H1 (cell line): ENCODE measurements around the gene PTPRG. TPM values are rescaled to one million over a fixed set of nuclear protein-coding genes. Genes with fewer than 3 reads are reported as not detected.
A peak's percentile ranks its signal among the peaks of the same experiment; 100 is the strongest.

Experiments used
- CTCF ChIA-PET: fragments of 300-600 bp; sonication (Branson Sonifier 250); formaldehyde crosslinking; loops from one replicate; lab custom pipeline; 2021; ENCODE audit not compliant: partially characterized antibody; lab: Charles Lee
- POLR2A ChIA-PET: fragments of 300-600 bp; sonication (Branson Sonifier 250); formaldehyde crosslinking; loops from one replicate; lab custom pipeline; 2021; ENCODE audit warnings: inconsistent platforms; ENCODE audit not compliant: partially characterized antibody; lab: Charles Lee
- DNase-seq, 2 experiments: peaks; one replicate each; pipeline versions ENCODE4 v3.0.0 to v3.0.0-alpha.2; 2010 to 2022; ENCODE audit warnings: low spot score in 2 of 2, low read depth in 1 of 2, mixed read lengths in 1 of 2
- FAIRE-seq: peaks from 2 replicates; lab custom pipeline; 2011; peaks lifted over from hg19 to GRCh38; lab: Jason Lieb, UNC
- H2AFZ ChIP-seq: 2 replicates; pipeline ENCODE4 v1.8.1; 2012; ENCODE audit warnings: low read length, inconsistent platforms
- H2AK5ac ChIP-seq: 2 replicates; pipeline ENCODE4 v1.6.1; 2013; ENCODE audit warnings: low read depth, low read length
- H2BK120ac ChIP-seq: replicated peaks from 2 replicates; pipeline ENCODE3; 2013; ENCODE audit warnings: low read depth, low read length, inconsistent platforms
- H2BK12ac ChIP-seq: 2 replicates; pipeline ENCODE4 v1.6.1; 2013; ENCODE audit warnings: low read depth, low read length
- H2BK15ac ChIP-seq: 2 replicates; pipeline ENCODE4 v1.6.1; 2013; ENCODE audit warnings: low read length
- H2BK20ac ChIP-seq: 2 replicates; pipeline ENCODE4 v1.6.1; 2013; ENCODE audit warnings: low read length
- H2BK5ac ChIP-seq: 2 replicates; pipeline ENCODE4 v1.6.1; 2013; ENCODE audit warnings: low read depth, low read length
- H3K14ac ChIP-seq: 2 replicates; pipeline ENCODE4 v1.6.1; 2013; ENCODE audit warnings: inconsistent platforms; ENCODE audit not compliant: insufficient read length
- H3K18ac ChIP-seq: 2 replicates; pipeline ENCODE4 v1.6.1; 2013; ENCODE audit warnings: low read length; ENCODE audit errors: extremely low read depth
- H3K23ac ChIP-seq: 2 replicates; pipeline ENCODE4 v1.6.1; 2013; ENCODE audit warnings: inconsistent platforms; ENCODE audit not compliant: insufficient read length
- H3K23me2 ChIP-seq: 2 replicates; pipeline ENCODE4 v1.6.1; 2013; ENCODE audit warnings: low read depth, low read length
- H3K27ac ChIP-seq: 2 replicates; pipeline ENCODE4 v1.6.1; 2011; ENCODE audit warnings: low read depth, low read length, inconsistent platforms
- H3K27me3 ChIP-seq, 4 experiments: replicated peaks in 1 of 4; 1 replicate in 1 of 4; 2 replicates in 3 of 4; pipeline versions ENCODE4 v1.6.1 to v1.8.1; 2011 to 2013; ENCODE audit warnings: low read length in 3 of 4, mild to moderate bottlenecking in 3 of 4, inconsistent platforms in 2 of 4, mixed read lengths in 2 of 4, moderate library complexity in 1 of 4; ENCODE audit not compliant: control insufficient read depth in 3 of 4, insufficient read depth in 3 of 4; ENCODE audit errors: extremely low read depth in 1 of 4
- H3K36me3 ChIP-seq, 4 experiments: 2 replicates each; pipeline versions ENCODE4 v1.6.1 to v1.8.1; 2011 to 2013; ENCODE audit warnings: mild to moderate bottlenecking in 4 of 4, low read length in 3 of 4, moderate library complexity in 2 of 4, control low read depth in 1 of 4, inconsistent platforms in 1 of 4; ENCODE audit not compliant: insufficient read depth in 4 of 4, control insufficient read depth in 2 of 4
- H3K4ac ChIP-seq: replicated peaks from 2 replicates; pipeline ENCODE3; 2013; ENCODE audit warnings: low read length, low read depth, mixed read lengths, inconsistent platforms; ENCODE audit not compliant: insufficient read length
- H3K4me1 ChIP-seq, 4 experiments: replicated peaks in 1 of 4; 1 replicate in 1 of 4; 2 replicates in 3 of 4; pipeline versions ENCODE4 v1.6.1 to v1.8.1; 2011 to 2013; ENCODE audit warnings: low read length in 3 of 4, inconsistent platforms in 2 of 4, mixed read lengths in 1 of 4; ENCODE audit not compliant: insufficient read depth in 4 of 4, control insufficient read depth in 3 of 4
- H3K4me2 ChIP-seq, 2 experiments: 2 replicates each; pipeline versions ENCODE4 v1.6.1 to v1.8.1; 2011 to 2013; ENCODE audit warnings: low read depth in 2 of 2, low read length in 2 of 2, control low read depth in 1 of 2, inconsistent platforms in 1 of 2, mild to moderate bottlenecking in 1 of 2; ENCODE audit not compliant: insufficient read depth in 1 of 2
- H3K4me3 ChIP-seq, 4 experiments: fragments of 200-600, 300-600 bp in 1 of 4; sonication (generic), shearing (Covaris generic), sonication (Bioruptor Twin) in 1 of 4; 2 replicates each; pipeline versions ENCODE4 v1.5.1 to v1.8.1; 2011 to 2016; ENCODE audit warnings: low read length in 4 of 4, low read depth in 3 of 4, control low read depth in 2 of 4, inconsistent platforms in 2 of 4, mild to moderate bottlenecking in 2 of 4, mixed read lengths in 1 of 4, moderate library complexity in 1 of 4; ENCODE audit not compliant: insufficient read depth in 2 of 4; ENCODE audit errors: extremely low read depth in 1 of 4
- H3K56ac ChIP-seq: replicated peaks from 2 replicates; pipeline ENCODE3; 2013; ENCODE audit warnings: low read depth, mild to moderate bottlenecking, mixed read lengths, low read length, inconsistent platforms; ENCODE audit not compliant: insufficient read length
- H3K79me1 ChIP-seq: 2 replicates; pipeline ENCODE4 v1.6.1; 2013; ENCODE audit warnings: low read depth, low read length, control low read depth
- H3K79me2 ChIP-seq, 2 experiments: 2 replicates each; pipeline versions ENCODE4 v1.6.1 to v1.8.1; 2012 to 2013; ENCODE audit warnings: low read length in 2 of 2, mild to moderate bottlenecking in 2 of 2, inconsistent platforms in 1 of 2; ENCODE audit not compliant: insufficient read depth in 2 of 2, control insufficient read depth in 1 of 2
- H3K9ac ChIP-seq, 4 experiments: replicated peaks in 1 of 4; 1 replicate in 1 of 4; 2 replicates in 3 of 4; pipeline versions ENCODE4 v1.6.1 to v1.8.1; 2011 to 2013; ENCODE audit warnings: low read depth in 3 of 4, low read length in 3 of 4, control low read depth in 2 of 4, mild to moderate bottlenecking in 2 of 4, moderate library complexity in 2 of 4, inconsistent platforms in 1 of 4; ENCODE audit errors: extremely low read depth in 1 of 4
- H3K9me3 ChIP-seq, 2 experiments: 2 replicates each; pipeline versions ENCODE4 v1.6.1 to v1.8.1; 2012 to 2013; ENCODE audit warnings: mild to moderate bottlenecking in 2 of 2, moderate library complexity in 2 of 2, control low read depth in 1 of 2, inconsistent platforms in 1 of 2, low read depth in 1 of 2, low read length in 1 of 2, mixed read lengths in 1 of 2; ENCODE audit not compliant: insufficient read depth in 2 of 2
- H4K20me1 ChIP-seq, 2 experiments: replicated peaks in 1 of 2; 2 replicates each; pipeline versions ENCODE3 to v1.8.1; 2011 to 2013; ENCODE audit warnings: inconsistent platforms in 2 of 2, low read length in 2 of 2, mild to moderate bottlenecking in 1 of 2; ENCODE audit not compliant: insufficient read depth in 2 of 2, control insufficient read depth in 1 of 2
- H4K5ac ChIP-seq: 2 replicates; pipeline ENCODE4 v1.6.1; 2013; ENCODE audit warnings: low read length, low read depth, mixed read lengths, inconsistent platforms; ENCODE audit not compliant: insufficient read length
- H4K8ac ChIP-seq: 2 replicates; pipeline ENCODE4 v1.8.0; 2013; ENCODE audit warnings: mild to moderate bottlenecking, moderate library complexity, low read length, inconsistent platforms; ENCODE audit not compliant: insufficient read depth; ENCODE audit errors: extremely low read depth
- H4K91ac ChIP-seq: replicated peaks from 2 replicates; pipeline ENCODE3; 2013; ENCODE audit warnings: low read length, mixed read lengths, inconsistent platforms; ENCODE audit not compliant: insufficient read length
- BACH1 ChIP-seq: IDR thresholded peaks from 2 replicates; pipeline ENCODE4 v1.6.1; 2012; ENCODE audit warnings: low read length, improper control_type of control experiment
- CHD1 ChIP-seq: IDR thresholded peaks from 2 replicates; pipeline ENCODE4 v1.6.1; 2012; ENCODE audit warnings: low read depth, low read length, improper control_type of control experiment
- EGR1 ChIP-seq: IDR thresholded peaks from 2 replicates; pipeline ENCODE4 v1.6.1; 2011; ENCODE audit warnings: low read depth, low read length, borderline replicate concordance
- EZH2 ChIP-seq: fragments of 200-600 bp; sonication (generic); IDR thresholded peaks from 2 replicates; pipeline ENCODE4 v1.7.1; 2012; ENCODE audit warnings: low read depth, mild to moderate bottlenecking, moderate library complexity, low read length, inconsistent platforms; ENCODE audit not compliant: severe bottlenecking
- HDAC2 ChIP-seq, 2 experiments: fragments of 300-600 bp in 1 of 2; sonication (generic) in 1 of 2; IDR thresholded peaks; 2 replicates each; pipeline ENCODE4 v1.6.1; 2011 to 2012; ENCODE audit warnings: low read depth in 2 of 2, low read length in 2 of 2, mild to moderate bottlenecking in 2 of 2, moderate library complexity in 2 of 2, borderline replicate concordance in 1 of 2, inconsistent platforms in 1 of 2
- KDM1A ChIP-seq: fragments of 200-600, 300-600 bp; sonication (generic); IDR thresholded peaks from 2 replicates; pipeline ENCODE4 v1.7.1; 2016; ENCODE audit warnings: mild to moderate bottlenecking, low read length, borderline replicate concordance
- KDM5A ChIP-seq: fragments of 200-600 bp; IDR thresholded peaks from 2 replicates; pipeline ENCODE4 v1.7.1; 2012; ENCODE audit warnings: mild to moderate bottlenecking, low read length, inconsistent platforms, mixed read lengths
- MAFK ChIP-seq: IDR thresholded peaks from 2 replicates; pipeline ENCODE4 v1.6.1; 2012; ENCODE audit warnings: low read depth, mild to moderate bottlenecking, improper control_type of control experiment, low read length
- NRF1 ChIP-seq: IDR thresholded peaks from 2 replicates; pipeline ENCODE4 v1.6.1; 2011; ENCODE audit warnings: mild to moderate bottlenecking, low read depth, low read length, improper control_type of control experiment
- POLR2AphosphoS5 ChIP-seq: IDR thresholded peaks from 2 replicates; pipeline ENCODE4 v1.6.1; 2011; ENCODE audit warnings: low read depth, low read length
- POU5F1 ChIP-seq: IDR thresholded peaks from 2 replicates; pipeline ENCODE4 v1.6.1; 2011; ENCODE audit warnings: low read depth, mild to moderate bottlenecking, low read length, moderate library complexity
- SRF ChIP-seq: IDR thresholded peaks from 2 replicates; pipeline ENCODE4 v1.6.1; 2011; ENCODE audit warnings: mild to moderate bottlenecking, low read depth, low read length, moderate library complexity
- WGBS, 2 experiments: shearing (Covaris generic) in 1 of 2; methylation state at CpG; one replicate each; pipeline versions ENCODE4 v1.1.6 to v1.1.7; 2013 to 2015; ENCODE audit warnings: low lambda C conversion rate in 2 of 2, mixed read lengths in 2 of 2, inconsistent platforms in 1 of 2, low coverage in 1 of 2, missing lambda C conversion rate in 1 of 2; ENCODE audit not compliant: insufficient replicate concordance in 2 of 2, insufficient coverage in 1 of 2, insufficient read length in 1 of 2; ENCODE audit errors: extremely low coverage in 1 of 2, missing lambda C conversion rate in 1 of 2; 5-methylcytosine and 5-hydroxymethylcytosine counted together
- polyA plus RNA-seq, 7 experiments: library from polyadenylated mRNA; depleted of rRNA in 3 of 7; stranded (reverse) in 5 of 7; unstranded in 2 of 7; fragments of >200 nt in 5 of 7; fragments of 200-250 nt in 2 of 7; gene quantifications; 1 replicate in 5 of 7; 2 replicates in 1 of 7; 4 replicates in 1 of 7; pipeline versions ENCODE4 v1.2.1 to v1.2.3, GENCODE V29; 2011 to 2013; ENCODE audit warnings: missing spikeins in 2 of 7, mixed read lengths in 2 of 7
- total RNA-seq: library from RNA; stranded (reverse); fragmentation: NEBNext Ultra II Directional; extraction: Animal tissue kit (Norgen Biotek cat#: 25700); gene quantifications from 2 replicates; pipeline ENCODE4 v1.2.1, GENCODE V29; 2021
- TF ChIP-seq, protein P1 (sequence below): IDR thresholded peaks from 2 replicates; pipeline ENCODE4 v1.6.1; 2012; ENCODE audit warnings: low read length, inconsistent platforms

PTPRG gene
- total and polyA plus RNA-seq, 2 of the 8 experiments (the other 6 are each of a cell fraction or from before 2014, with no cell fraction given), result 23.3 to 96.2 TPM

DNA sequence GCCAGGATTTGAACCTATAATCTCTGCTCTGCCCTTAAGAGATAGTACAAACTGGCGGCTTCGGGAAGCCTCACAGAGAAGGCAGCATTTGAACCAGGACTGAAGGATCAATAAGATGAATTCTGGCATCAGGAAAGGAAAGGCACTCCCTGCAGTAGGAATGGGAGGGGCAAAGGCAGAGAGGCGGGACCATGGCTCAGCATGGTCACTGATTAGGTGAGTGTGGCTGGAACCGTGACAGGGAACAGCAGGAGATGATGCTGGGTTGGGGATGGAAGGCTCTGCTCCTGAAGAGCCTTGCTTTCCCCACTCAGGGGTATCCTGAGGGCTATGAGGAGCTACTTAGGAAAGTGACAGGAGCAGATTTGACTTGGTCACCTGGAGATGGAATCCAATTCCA lies 653.5 kb downstream of the PTPRG start:
- Histone ChIP-seq H3K27ac (no peak overlapping the region), H2AK5ac (no peak overlapping the region), H4K5ac (no peak overlapping the region), H3K18ac (no peak overlapping the region), H3K9ac (no peak overlapping the region), H2AFZ (no peak overlapping the region), H3K4ac (no peak overlapping the region), H3K79me1 (no peaks in the 10 kb centered on the region), H2BK5ac (no peak overlapping the region), H2BK20ac (no peak overlapping the region), H3K36me3 (peaks cover 0 to 10% (median 2%) of the 10 kb centered on the region in 4 experiments; a peak in 6 of 8 replicates), H3K4me2 (no peak overlapping the region), H3K23ac (no peak overlapping the region), H2BK12ac (no peak overlapping the region), H3K23me2 (no peaks in the 10 kb centered on the region; the same call in 1 of the 2 replicates), H4K91ac (no peak overlapping the region), H2BK15ac (no peak overlapping the region), H3K14ac (no peak overlapping the region), H3K9me3 (no peaks in the 10 kb centered on the region), H3K27me3 (no peaks in the 10 kb centered on the region), H3K4me1 (no peaks in the 10 kb centered on the region), H2BK120ac (no peak overlapping the region), H3K4me3 (no peak overlapping the region), H3K56ac (no peak overlapping the region), H3K79me2 (no peaks in the 10 kb centered on the region), H4K20me1 (peaks cover 0 to 2% of the 10 kb centered on the region in 2 experiments), H4K8ac (no peak overlapping the region)
- WGBS, 2 experiments, result 82% methylated on average over 4 of the region's 4 CpGs; no CpG with 5 or more reads in 1 of the 2 experiments
- DNase-seq (no peak), FAIRE-seq (peak; percentile 70)
- CTCF ChIA-PET, result interaction anchor here (0.9 kb wide), 1 partner anchor 14 kb away, joined by 3 read pairs; no protein-coding TSS in a partner anchor
- POLR2A ChIA-PET, result no interaction called here
- TF ChIP-seq EGR1, result no peak
- TF ChIP-seq EZH2, result no peak
- no peak; the same call in 1 of the 2 replicates for TF ChIP-seq KDM1A
- TF ChIP-seq, protein P1, sequence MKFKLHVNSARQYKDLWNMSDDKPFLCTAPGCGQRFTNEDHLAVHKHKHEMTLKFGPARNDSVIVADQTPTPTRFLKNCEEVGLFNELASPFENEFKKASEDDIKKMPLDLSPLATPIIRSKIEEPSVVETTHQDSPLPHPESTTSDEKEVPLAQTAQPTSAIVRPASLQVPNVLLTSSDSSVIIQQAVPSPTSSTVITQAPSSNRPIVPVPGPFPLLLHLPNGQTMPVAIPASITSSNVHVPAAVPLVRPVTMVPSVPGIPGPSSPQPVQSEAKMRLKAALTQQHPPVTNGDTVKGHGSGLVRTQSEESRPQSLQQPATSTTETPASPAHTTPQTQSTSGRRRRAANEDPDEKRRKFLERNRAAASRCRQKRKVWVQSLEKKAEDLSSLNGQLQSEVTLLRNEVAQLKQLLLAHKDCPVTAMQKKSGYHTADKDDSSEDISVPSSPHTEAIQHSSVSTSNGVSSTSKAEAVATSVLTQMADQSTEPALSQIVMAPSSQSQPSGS, result no peak
- TF ChIP-seq POLR2AphosphoS5, result no peak
- TF ChIP-seq HDAC2 (IDR thresholded peaks at IDR 0.05; ENCODE audit: borderline replicate concordance in 1 of 2, low read depth in 2 of 2, low read length in 2 of 2), result no peak
- no peak for TF ChIP-seq MAFK
- TF ChIP-seq NRF1, result no peak
- no peak for TF ChIP-seq SRF
- no peak for TF ChIP-seq BACH1
- no peak for TF ChIP-seq KDM5A
- no peak for TF ChIP-seq CHD1
- no peak for TF ChIP-seq POU5F1
